ENCODE results near the gene HTR3D.
"Not testable (repeated sequence)": the region's sequence is repeated elsewhere in the genome, so short reads cannot be mapped to it uniquely, and the experiment has no call there.

HTR3D gene

DNA sequence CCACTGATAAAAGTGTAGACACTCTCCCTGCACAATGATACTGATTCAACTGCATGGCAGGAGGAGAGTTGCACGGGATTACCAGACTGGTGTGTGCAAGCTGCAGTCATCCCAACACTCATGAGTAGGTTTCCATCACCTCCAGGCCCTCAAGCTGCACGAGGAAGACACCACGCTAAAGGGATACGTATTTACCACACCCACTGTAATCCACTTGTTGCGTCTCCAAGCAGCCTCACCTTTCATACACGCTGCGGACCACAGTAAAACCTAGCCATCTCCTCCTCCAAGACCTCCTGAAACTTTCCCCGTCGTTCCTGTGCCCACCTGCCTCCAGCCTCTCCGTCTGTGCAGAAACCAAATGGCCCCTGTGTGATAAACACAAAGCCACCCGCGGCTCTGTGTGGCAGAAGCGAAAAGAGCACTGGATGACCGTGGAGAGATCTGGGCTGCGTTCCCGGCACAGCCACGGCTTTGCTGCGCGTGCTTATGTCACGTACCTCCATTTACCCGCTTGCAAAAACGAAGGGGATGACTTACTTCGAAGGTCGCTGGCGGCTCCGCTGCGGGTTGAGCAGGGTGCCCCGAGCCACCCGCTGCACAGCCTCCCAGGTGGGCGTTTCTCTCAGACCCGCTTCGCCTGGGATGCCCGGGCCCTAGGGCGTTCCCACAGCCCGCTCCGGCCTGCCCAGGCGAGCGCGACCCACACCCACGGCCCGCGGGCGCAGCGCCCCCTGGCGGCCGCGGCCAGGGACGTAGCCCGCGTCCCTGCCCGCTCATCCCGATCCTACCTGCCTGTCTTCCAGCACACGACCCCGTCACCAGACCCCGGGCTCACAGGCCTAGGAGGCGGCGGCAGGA is 14.5 kb upstream of the HTR3D start:
- peak; percentile 33 to 44 for DNase-seq

DNA sequence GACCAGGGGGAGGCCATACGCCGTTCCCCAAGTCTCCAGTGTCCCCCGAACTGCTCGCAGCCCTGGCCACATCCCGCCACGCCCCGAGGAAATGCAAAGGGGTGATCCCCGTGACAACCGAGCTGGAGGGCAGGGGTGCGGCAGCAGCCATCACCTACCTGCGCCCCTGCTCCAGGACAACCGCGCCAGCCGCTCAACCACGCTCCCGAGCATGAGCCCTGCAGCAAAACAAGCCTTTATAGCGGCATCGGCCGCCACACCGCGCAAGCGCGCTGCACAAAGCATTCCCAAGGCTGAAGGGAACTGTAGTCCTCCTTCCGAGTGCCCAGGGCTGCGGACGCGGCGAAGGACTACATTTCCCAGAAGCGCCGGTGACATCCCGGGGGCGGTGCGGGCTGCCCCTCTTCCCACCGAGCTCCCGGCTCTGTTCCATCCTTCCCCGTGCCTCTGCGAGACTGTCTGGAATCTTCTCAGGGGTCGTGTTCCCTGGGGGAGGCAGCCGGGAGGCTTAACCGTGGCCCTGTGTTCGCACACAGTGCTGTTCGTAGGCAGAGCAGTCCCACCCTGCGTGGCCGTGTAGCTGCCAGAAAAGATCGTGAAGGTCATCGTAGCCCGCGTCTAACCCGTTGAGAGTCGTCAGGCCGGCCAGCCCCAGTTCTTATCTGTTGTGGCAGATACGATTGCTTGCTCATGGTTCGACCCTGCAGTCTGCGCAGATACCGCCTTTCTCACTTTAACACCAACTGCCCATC is 13.7 kb upstream of the HTR3D start, which contains the start of gene ABCC5:
Gene ABCC5, minus strand, starts transcription at position 213 of the 752 bp plus-strand sequence. CDS start 3,492 bp downstream, outside the sequence.
- peak; percentile 81 to 82 for DNase-seq

DNA sequence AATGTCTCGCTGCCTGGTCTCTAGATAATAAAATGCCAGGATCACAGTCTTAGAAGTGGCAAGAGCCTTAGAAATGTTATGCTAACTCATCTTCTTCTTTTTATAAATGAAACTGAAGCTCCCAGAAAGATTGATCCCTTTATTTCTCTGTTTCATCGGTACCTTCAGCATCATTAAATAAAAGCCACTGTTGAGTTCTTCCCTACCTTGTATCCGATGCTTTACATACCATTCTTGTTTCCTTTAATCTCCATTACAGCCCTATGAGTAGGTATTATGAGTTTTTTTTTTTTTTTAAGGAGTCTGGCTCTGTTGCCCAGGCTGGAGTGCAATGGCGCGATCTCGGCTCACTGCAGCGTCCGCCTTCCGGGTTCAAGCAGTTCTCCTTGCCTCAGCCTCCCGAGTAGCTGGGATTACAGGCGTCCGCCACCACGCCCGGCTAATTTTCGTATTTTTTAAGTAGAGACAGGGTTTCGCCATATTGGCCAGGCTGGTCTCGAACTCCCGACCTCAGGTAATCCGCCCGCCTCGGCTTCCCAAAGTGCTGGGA is 13.0 kb upstream of the HTR3D start:
- no peak for DNase-seq

DNA sequence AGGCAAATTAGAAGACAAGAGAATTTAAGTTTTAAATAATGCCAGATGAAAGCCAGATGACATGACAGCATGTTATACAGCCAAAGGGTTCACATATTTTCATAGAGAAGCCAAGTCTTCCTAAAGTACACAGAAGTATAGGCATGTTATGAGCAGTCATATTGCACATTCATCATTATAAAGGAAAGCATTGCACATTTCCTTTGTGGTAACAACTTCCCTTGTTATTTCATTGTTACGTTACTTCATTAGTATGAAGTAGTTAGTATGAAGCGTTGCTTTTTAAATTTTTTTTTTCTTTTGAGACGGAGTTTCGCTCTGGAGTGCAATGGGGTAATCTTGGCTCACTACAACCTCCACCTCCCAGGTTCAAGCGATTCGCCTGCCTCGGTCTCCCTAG is 9.2 kb upstream of the HTR3D start:
- no peak for DNase-seq

DNA sequence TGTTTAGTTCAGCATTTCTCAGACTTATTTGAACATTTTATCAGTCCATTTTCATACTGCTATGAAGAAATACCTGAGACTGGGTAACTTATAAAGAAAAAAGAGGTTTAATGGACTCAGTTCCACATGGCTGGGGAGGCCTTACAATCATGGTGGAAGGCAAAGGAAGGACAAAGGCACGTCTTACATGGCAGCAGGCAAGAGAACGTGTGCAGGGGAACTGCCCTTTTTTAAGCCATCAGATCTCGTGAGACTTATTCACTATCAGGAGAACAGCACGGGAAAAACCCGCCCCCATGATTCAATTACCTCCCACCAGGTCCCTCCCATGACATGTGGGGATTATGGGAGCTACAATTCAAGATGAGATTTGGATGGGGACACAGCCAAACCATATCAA is 6.3 kb upstream of the HTR3D start:
- DNase-seq: not testable (repeated sequence)

DNA sequence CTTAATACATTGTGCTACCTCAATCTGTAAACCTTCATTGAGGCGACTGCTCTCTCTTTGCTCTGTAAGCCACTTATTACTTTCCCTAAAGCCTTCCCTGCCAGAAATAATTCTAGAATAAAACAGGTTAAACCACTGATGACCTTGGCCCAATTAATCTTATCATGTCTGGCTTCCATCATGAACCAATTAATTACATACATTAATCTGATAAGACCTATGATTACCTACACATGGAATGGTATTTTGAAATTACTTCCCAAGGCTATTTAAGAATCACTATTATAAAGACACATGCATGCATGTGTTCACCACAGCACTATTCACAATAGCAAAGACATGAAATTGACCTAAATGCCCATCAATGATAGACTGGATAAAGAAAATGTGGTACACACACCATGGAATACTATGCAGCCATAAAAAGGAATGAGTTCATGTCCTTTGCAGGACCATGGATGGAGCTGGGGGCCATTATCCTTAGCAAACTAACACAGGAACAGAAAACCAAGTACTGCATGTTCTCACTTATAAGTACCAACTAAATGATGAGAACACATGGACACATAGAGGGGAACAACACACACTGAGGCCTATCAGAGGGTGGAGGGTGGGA is 3.2 kb upstream of the HTR3D start:
- DNase-seq: not testable (repeated sequence)

DNA sequence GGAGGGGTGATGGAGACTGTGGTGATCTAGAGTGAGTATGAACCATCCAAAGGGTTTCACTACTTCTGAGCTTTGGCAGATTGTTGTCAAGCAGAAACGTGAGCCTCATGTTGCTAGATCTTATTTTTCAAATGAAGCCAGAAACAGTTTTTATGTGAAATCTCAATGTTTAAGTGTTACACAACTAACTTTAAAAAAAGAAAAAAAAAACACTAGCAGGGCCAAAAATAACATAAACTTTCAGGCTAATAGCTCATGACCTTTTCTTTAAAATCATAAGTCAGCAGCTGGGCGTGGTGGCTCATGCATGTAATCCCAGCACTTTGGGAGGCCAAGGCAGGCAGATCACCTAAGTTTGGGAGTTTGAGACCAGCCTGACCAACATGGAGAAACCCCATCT is 2.1 kb upstream of the HTR3D start:
- DNase-seq: no peak

DNA sequence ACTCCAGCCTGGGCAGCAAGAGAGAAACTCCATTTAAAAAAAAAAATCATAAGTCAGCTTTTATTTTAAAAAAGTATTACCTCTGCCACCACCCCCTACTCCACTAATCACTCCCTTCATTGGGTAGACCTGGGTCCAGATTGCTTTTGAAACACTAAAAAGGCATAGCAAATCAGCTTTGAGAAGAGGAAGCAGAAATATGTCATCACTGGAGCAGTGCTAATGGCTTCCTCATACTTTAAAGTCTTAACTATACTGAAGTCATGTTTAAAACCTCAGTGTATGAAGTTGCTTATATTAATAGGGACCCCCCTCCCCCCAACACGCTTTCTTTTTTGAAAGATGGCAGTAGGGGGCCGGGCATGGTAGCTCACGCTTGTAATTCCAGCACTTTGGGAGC is 1.0 kb upstream of the HTR3D start:
- DNase-seq: no peak

DNA sequence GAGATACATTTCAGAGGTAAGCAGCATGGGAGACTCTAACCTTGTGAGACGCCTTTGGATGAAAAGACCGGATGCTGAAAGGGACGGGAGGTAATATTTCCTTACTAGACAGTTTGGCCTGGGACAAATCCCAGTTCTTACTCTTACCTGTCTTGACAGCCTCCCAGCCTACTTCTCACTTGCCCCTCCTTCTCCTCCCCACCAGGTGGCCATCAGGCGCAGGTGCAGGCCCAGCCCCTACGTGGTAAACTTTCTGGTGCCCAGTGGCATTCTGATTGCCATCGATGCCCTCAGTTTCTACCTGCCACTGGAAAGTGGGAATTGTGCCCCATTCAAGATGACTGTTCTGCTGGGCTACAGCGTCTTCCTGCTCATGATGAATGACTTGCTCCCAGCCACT is 6.3 kb downstream of the HTR3D start:
- no peak for DNase-seq

DNA sequence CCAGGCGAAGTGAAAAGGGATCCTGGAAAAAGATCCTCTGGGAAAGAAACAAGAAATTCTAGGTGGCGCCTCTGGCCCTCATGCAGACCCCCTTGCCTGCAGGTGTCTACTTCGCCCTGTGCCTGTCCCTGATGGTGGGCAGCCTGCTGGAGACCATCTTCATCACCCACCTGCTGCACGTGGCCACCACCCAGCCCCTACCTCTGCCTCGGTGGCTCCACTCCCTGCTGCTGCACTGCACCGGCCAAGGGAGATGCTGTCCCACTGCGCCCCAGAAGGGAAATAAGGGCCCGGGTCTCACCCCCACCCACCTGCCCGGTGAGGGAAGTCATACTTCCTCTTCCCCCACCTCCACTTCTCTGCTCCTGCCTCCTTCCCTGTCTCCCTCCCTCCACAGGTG is 6.8 kb downstream of the HTR3D start:
- not testable (repeated sequence) for DNase-seq

DNA sequence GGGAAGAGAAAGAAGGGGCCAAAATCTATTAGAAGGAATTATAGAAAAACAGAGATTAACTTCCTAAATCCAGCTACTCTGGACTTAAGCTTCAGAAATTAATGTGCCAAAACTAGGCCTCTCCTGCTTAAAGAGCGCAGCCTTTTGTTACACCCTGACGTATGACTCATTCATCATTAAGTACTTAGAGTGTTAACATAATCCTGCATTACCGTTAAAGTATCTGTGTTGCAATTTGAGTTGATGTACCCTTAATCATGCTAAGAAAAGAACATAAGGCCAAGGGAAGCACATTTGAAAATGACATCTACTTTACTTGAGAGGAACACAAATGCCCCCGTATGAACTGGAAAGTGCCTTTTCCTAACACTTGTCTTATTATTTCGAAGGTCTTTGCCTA is 7.9 kb downstream of the HTR3D start:
- no peak for DNase-seq

DNA sequence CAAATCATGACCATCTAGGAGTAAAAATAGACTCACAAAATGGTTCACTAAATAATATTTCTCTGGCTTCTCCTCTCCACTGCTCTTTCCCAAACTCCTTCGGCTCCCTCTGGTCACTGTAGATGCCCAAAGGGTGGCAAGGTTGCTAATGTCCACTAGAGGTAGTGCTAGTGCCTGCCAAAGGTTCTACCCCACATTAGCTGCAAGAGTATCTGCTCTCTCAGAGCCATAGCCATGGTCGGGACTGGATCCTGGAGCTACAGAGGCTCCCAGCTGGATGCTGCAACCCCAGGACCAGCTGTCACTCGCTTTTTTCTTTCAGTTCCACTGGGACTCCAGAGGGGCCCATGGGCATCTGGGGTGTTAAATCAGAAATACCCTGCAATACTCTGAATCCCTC is 8.5 kb downstream of the HTR3D start:
- DNase-seq: no peak

DNA sequence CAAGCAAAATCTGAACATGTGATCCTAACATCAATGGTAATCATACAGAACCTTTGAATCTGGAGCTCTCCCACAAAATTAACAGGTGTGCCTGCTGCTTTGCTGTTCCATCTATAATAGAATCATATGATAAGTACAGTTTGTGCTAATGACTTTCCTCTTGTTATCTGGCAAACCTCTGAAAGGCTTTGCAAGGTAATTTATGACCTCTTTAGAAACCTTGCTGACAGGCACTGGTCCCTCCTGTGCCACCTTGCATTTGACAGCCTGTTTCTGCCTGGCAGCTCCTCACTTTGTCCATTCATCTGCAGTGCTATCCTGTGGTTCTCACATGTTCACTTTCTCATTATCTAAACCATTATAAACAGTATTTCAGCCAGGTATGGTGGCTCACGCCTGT is 11.1 kb downstream of the HTR3D start:
- DNase-seq: no peak

DNA sequence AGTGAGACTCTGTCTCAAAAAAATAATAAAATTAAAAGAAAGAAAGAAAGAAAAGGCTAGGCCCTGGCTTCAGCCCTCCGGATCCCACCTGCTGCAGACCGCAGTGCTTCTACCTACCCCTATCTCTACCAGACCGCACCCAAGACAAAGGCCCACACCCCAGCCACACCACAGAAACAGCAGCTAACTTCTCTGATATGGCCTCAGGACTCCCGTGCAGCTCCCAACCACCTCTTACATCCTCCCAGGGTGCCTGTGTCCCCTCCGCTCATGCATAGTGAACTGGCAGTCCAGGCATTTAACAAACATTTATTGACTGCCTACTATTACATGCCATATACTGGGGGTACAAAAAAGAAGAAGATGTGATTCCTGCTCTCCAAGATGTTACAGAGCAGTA is 14.5 kb downstream of the HTR3D start:
- no peak for DNase-seq

DNA sequence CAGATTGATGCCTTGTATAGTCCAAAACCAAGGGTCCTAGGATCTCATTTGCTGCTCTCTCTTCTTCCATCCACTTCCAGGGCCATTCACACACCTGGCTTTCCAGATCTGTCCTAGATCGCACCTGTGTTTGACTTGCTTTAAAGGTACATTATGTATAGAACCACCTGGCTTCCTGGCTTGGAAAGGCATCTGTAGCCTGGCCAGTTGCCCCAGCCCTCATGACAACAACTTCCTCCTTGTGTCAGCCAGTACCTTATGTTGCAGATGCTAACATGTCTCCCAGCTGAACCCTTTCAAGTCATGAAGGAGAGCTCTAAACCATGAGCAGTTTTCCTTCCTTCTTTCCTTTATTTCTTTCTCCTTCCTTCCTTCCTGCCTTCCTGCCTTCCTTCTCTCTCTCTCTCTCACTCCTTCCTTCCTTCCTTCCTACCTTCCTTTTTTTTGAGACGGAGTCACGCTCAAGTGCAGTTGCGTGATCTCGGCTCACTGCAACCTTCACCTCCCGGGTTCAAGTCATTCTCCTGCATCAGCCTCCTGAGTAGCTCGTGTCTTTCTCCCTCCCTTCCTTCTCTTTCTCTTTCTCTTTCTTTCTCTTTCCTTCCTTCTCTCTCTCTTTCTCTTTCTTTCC is 18.8 kb downstream of the HTR3D start:
- DNase-seq: no peak

DNA sequence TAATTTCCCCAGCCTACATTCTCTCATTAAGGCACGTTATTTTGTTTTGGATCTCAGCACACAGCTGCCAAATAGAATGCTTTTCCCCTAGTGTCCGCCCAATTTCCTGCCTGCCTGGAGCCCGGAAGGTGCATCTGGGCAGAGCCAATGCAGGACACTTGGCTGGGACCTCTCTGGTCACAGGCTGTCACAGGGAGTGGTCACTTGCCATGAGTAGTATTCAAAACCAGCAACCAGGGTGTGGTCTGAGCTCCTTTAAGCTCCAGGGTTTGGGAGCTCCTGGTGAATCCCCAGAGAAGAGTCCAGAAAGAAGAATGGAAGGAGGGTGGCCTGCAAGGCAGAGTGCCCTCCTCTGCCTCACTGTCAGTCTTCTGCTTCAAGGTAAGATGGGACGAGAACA is 21.2 kb downstream of the HTR3D start, which contains the start of gene HTR3C:
Gene HTR3C, plus strand, starts transcription at position 281 of the 400 bp plus-strand sequence. Its CDS starts 34 bp downstream, at position 315.
- no peak for DNase-seq

DNA sequence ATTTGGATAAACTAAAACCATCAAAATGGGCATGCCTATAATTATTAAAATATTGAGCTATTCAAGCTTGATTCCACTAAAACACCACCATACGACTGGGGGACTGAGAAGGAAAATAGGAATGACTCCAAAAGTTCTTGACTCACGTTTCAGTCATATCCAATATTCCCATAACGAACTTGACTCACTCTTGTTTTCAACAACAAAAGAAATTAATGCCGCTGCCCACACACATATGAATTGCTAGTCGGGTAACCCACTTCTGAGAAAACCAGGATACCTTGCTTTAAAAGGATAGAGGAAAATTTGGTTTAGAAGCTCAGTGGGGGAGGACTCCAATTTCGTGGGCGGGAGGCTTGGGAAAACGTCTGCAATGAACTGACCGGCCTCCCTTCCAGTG is 26.5 kb downstream of the HTR3D start:
- DNase-seq: no peak

DNA sequence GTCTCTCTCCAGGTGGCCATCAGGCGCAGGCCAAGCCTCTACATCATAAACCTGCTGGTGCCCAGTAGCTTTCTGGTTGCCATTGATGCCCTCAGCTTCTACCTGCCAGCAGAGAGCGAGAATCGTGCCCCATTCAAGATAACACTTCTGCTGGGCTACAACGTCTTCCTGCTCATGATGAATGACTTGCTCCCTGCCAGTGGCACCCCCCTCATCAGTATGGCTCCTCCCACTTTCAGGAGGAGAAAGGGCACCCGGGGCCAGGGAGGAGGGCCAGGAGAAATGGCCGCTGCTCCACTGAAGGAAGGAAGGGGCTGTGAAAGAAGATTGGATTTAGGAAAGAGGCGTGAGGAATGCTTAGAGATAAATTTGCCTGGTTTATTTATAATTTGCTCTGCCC is 27.9 kb downstream of the HTR3D start:
- DNase-seq: no peak

DNA sequence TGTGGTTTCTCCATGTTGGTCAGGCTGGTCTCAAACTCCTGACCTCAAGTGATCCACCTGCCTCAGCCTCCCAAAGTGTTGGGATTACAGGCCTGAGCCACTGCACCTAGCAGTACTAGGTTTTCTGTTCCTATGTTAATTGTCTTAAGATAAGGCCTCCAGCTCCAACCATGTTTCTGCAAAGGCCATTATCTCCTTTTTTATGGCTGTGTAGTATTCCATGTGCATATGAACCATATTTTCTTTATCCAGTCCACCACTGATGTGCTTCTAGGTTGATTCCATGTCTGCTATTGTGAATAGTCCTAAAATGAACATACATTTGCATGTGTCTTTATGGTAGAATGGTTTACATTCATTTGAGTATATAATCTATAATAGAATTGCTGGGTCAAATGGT is 31.1 kb downstream of the HTR3D start:
- DNase-seq: no peak

DNA sequence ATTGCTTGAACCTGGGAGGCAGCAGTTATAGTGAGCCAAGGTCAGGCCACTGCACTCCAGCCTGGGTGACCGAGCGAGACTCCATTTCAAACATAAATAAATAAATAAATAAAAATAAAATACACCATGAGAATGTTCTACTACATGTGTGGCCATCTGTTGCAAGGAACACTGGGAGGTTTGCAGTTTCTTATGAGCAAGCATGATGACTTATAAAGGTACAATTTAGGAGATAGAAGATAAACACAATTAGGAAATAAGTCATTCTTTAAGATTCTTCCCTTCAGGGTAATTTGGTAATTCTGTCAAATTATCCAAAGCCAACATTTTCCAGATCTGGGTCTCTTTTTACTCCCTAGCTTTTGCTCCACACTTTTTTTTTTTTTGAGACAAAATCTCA is 34.7 kb downstream of the HTR3D start:
- DNase-seq: no peak

DNA sequence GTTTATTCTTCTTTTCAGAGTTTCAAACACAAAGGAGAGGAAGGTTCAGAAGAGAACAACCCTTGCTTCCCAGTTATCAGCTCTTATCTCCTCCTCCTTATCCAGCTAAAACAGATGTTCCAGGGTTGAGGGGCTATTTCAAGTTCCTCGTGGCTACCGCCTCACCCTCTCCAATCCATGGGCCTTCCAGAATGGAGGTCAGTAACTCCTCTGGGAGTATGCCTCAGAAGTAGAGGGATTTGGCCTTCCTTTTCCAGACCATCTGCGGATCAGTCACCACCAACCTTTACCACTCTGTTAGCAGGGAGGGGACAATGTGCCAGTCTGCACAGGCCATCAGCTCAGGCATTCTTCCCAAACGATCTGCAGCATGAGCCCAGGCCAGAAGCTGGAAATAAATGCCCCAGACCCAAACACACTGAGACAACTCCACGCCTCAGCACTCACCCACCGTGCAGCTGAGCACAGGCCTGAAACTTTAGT is 36.1 kb downstream of the HTR3D start:
- no peak for DNase-seq

DNA sequence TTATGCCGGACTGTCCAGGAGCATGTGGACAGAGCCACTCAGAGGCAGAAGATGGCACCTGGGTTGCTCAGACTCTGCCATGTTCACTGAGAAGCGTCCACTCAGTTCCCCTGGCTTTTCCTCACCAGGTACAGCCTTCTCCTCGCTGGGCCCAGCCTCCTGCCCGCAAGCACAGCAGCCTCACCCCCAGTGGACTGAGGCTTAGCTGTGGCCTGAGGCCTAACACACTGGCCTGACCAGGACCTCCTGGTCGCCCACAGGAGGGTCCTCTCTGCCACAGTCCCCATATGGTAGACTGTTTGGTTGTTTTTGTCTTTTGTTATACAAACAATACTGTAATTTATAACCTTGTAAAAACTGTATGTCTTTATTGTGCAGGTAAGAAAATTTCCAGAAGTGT is 36.8 kb downstream of the HTR3D start:
- no peak for DNase-seq

DNA sequence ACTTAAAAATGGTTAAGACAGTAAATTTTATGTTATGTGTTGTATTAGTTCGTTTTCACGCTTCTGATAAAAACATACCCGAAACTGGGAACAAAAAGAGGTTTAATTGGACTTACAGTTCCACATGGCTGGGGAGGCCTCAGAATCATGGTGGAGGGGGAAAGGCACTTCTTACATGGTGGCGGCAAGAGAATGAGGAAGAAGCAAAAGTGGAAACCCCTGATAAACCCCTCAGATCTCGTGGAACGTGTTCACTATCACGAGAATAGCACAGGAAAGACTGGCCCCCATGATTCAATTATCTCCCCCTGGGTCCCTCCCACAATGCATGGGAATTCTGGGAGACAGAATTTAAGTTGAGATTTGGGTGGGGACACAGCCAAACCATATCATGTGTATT is 39.6 kb downstream of the HTR3D start:
- not testable (repeated sequence) for DNase-seq

Measured in activated CD4-positive, alpha-beta T cell treated with anti-CD3 and anti-CD28 coated beads for 4 hours (primary cell).